Bronchial epithelial cell (primary cell): ENCODE results near the gene ZNF750. TPM values are rescaled to one million over a fixed set of nuclear protein-coding genes. Genes with fewer than 3 reads are reported as not detected.
A peak's percentile ranks its signal among the peaks of the same experiment; 100 is the strongest.

Experiments used
- DNase-seq: peaks from one replicate; pipeline ENCODE4 v3.0.0-alpha.2; 2010; ENCODE audit warnings: low read depth
- FAIRE-seq: peaks from 2 replicates; lab custom pipeline; 2011; peaks lifted over from hg19 to GRCh38; lab: Jason Lieb, UNC
- H3K27me3 ChIP-seq: 2 replicates; pipeline ENCODE4 v1.5.1; 2011; ENCODE audit warnings: low read length; ENCODE audit not compliant: control insufficient read depth, insufficient read depth
- H3K36me3 ChIP-seq: 2 replicates; pipeline ENCODE4 v1.5.1; 2011; ENCODE audit warnings: low read length; ENCODE audit not compliant: control insufficient read depth, insufficient read depth
- H3K4me3 ChIP-seq: 2 replicates; pipeline ENCODE4 v1.5.1; 2011; ENCODE audit warnings: mild to moderate bottlenecking, low read depth, low read length, control low read depth
- CTCF ChIP-seq: IDR thresholded peaks from 2 replicates; pipeline ENCODE4 v1.5.1; 2011; ENCODE audit warnings: mild to moderate bottlenecking, moderate library complexity, low read length, control low read depth, inconsistent platforms; ENCODE audit not compliant: insufficient read depth, severe bottlenecking
- total RNA-seq: library from RNA; depleted of rRNA; stranded (reverse); fragments of >200 nt; gene quantifications from 2 replicates; pipeline ENCODE4 v1.2.1, GENCODE V29; 2014

ZNF750 gene
- total RNA-seq, 1 donor from 2014 or later = 3.2 TPM

- DNase-seq (no peak), FAIRE-seq (no peak)
- TF ChIP-seq CTCF = no peak
- Histone ChIP-seq H3K36me3 (peaks cover 19% of the 10 kb centered on the region), H3K4me3 (no peak overlapping the region), H3K27me3 (no peaks in the 10 kb centered on the region)
Observed at GRCh38 chr17:82826956-82827355, 12.9 kb downstream of the ZNF750 start.

- FAIRE-seq (no peak), DNase-seq (no peak)
- Histone ChIP-seq H3K4me3 (no peak overlapping the region), H3K36me3 (peaks cover 14% of the 10 kb centered on the region), H3K27me3 (no peaks in the 10 kb centered on the region)
- TF ChIP-seq CTCF = no peak
Observed at GRCh38 chr17:82826211-82826610, 13.6 kb downstream of the ZNF750 start.

GRCh38 chr17:82825540-82826124, 14.2 kb downstream of the ZNF750 start:
- no peak for FAIRE-seq
- no peak for TF ChIP-seq CTCF

GRCh38 chr17:82823004-82823403, 16.8 kb downstream of the ZNF750 start:
- DNase-seq (no peak), FAIRE-seq (no peak)
- Histone ChIP-seq H3K36me3 (no peaks in the 10 kb centered on the region), H3K4me3 (no peak overlapping the region), H3K27me3 (no peaks in the 10 kb centered on the region)
- peak; percentile 14 for TF ChIP-seq CTCF

More at GRCh38 chr17:82825540-82826124, 14.2 kb downstream of the ZNF750 start:
- DNase-seq = no peak
- peaks cover 9% of the 10 kb centered on the region for H3K36me3 ChIP-seq
- no peak overlapping the region for H3K4me3 ChIP-seq
- H3K27me3 ChIP-seq = no peaks in the 10 kb centered on the region

GRCh38 chr17:82822281-82822680, 17.5 kb downstream of the ZNF750 start:
- no peak for DNase-seq
- Histone ChIP-seq H3K4me3 (no peak overlapping the region), H3K36me3 (peaks cover 2% of the 10 kb centered on the region), H3K27me3 (no peaks in the 10 kb centered on the region)
- TF ChIP-seq CTCF = no peak
- no peak for FAIRE-seq

- no peak for TF ChIP-seq CTCF
- H3K36me3 ChIP-seq = peaks cover 3% of the 10 kb centered on the region
- no peak for DNase-seq
- H3K27me3 ChIP-seq = no peaks in the 10 kb centered on the region
- no peak for FAIRE-seq
- no peak overlapping the region for H3K4me3 ChIP-seq
Observed at GRCh38 chr17:82821554-82821953, 18.3 kb downstream of the ZNF750 start.
